OCI-LY7 (cell line): ENCODE data around the gene FAM240A. TPM values are rescaled to one million over a fixed set of nuclear protein-coding genes. Genes with fewer than 3 reads are reported as not detected.

Experiments used
- BruUV-seq: library from RNA; stranded (reverse); fragments of 400-500 nt; replicated peaks from 2 replicates; lab custom pipeline; 2021; lab: Mats Ljungman, UMichigan
- CTCF ChIA-PET: fragments of 300-600 bp; sonication (Branson Sonifier 250); formaldehyde crosslinking; loops from one replicate; lab custom pipeline; 2022; ENCODE audit warnings: antibody characterized with exemption; ENCODE audit not compliant: unreplicated experiment; lab: Charles Lee
- POLR2A ChIA-PET: fragments of 300-600 bp; sonication (Branson Sonifier 250); formaldehyde crosslinking; loops from one replicate; lab custom pipeline; 2022; ENCODE audit warnings: antibody characterized with exemption; lab: Charles Lee
- DNase-seq: peaks from one replicate; pipeline ENCODE4 v3.0.0-alpha.2; 2015; ENCODE audit warnings: low spot score
- H2AFZ ChIP-seq: fragments of 200-600 bp; sonication (generic), shearing (Covaris generic); 2 replicates; pipeline ENCODE4 v1.6.1; 2014; ENCODE audit warnings: mild to moderate bottlenecking, antibody characterized with exemption, low read length, moderate library complexity
- H3K27ac ChIP-seq: fragments of 200-600 bp; sonication (generic); 2 replicates; pipeline ENCODE4 v1.5.1; 2014; ENCODE audit warnings: mixed run types, low read depth, mild to moderate bottlenecking, moderate library complexity, low read length, inconsistent platforms; ENCODE audit not compliant: poor library complexity, severe bottlenecking
- H3K36me3 ChIP-seq: fragments of 200-600 bp; sonication (generic); 2 replicates; pipeline ENCODE4 v1.6.1; 2014; ENCODE audit warnings: mild to moderate bottlenecking, antibody characterized with exemption, low read length, moderate library complexity, mixed read lengths; ENCODE audit not compliant: insufficient read depth
- H3K4me1 ChIP-seq: fragments of 200-600 bp; sonication (generic); 2 replicates; pipeline ENCODE4 v1.5.1; 2014; ENCODE audit warnings: mild to moderate bottlenecking, low read length; ENCODE audit not compliant: insufficient read depth, poor library complexity, severe bottlenecking
- H3K4me2 ChIP-seq: fragments of 200-600 bp; sonication (generic); 2 replicates; pipeline ENCODE4 v1.6.1; 2014; ENCODE audit warnings: mild to moderate bottlenecking, low read length
- H3K4me3 ChIP-seq: fragments of 200-600 bp; sonication (generic); 2 replicates; pipeline ENCODE4 v1.5.1; 2014; ENCODE audit warnings: mild to moderate bottlenecking, low read depth, low read length; ENCODE audit not compliant: poor library complexity, severe bottlenecking
- H3K79me2 ChIP-seq: fragments of 200-600 bp; sonication (generic); 2 replicates; pipeline ENCODE4 v1.6.1; 2016; ENCODE audit warnings: low read depth, mild to moderate bottlenecking, low read length, moderate library complexity, mixed read lengths; ENCODE audit not compliant: insufficient read depth
- H3K9me2 ChIP-seq: fragments of 200-600 bp; sonication (generic); 2 replicates; pipeline ENCODE4 v1.6.1; 2016; ENCODE audit warnings: mild to moderate bottlenecking, low read length, mixed read lengths; ENCODE audit not compliant: insufficient read depth
- H3K9me3 ChIP-seq: fragments of 200-600 bp; sonication (generic); 2 replicates; pipeline ENCODE4 v1.6.1; 2014; ENCODE audit warnings: mild to moderate bottlenecking, mixed run types, low read length, mixed read lengths
- H4K20me1 ChIP-seq: fragments of 200-600 bp; sonication (generic); 2 replicates; pipeline ENCODE4 v1.6.1; 2014; ENCODE audit warnings: mild to moderate bottlenecking, antibody characterized with exemption, low read length, moderate library complexity, mixed read lengths; ENCODE audit not compliant: insufficient read depth
- EZH2phosphoT487 ChIP-seq: fragments of 200-600 bp; sonication (generic); IDR thresholded peaks from 2 replicates; pipeline ENCODE4 v1.6.1; 2018; ENCODE audit warnings: low read depth, borderline replicate concordance, mild to moderate bottlenecking, mixed run types, antibody characterized with exemption, low read length, moderate library complexity, mixed read lengths
- intact Hi-C: fragments of 100-400 bp; cut with micrococcal nuclease; formaldehyde crosslinking; loops from one replicate; pipeline ENCODE4 v1.10.0; 2022; ENCODE audit not compliant: unreplicated experiment
- total RNA-seq, 2 experiments: library from RNA; depleted of rRNA in 1 of 2; stranded (reverse); fragments of >200 nt in 1 of 2; shearing (Covaris generic) in 1 of 2; gene quantifications; 2 replicates each; pipeline ENCODE4 v1.2.3, GENCODE V29; 2014 to 2022
- TF ChIP-seq, protein P1 (sequence below): fragments of 200-600 bp; sonication (generic); conservative IDR thresholded peaks from 2 replicates; pipeline ENCODE4 v1.5.1; 2014; ENCODE audit warnings: mild to moderate bottlenecking, antibody characterized with exemption, low read length, moderate library complexity, mixed read lengths

Gene FAM240A
- total RNA-seq, 2 experiments from 2014 or later: not detected

DNA sequence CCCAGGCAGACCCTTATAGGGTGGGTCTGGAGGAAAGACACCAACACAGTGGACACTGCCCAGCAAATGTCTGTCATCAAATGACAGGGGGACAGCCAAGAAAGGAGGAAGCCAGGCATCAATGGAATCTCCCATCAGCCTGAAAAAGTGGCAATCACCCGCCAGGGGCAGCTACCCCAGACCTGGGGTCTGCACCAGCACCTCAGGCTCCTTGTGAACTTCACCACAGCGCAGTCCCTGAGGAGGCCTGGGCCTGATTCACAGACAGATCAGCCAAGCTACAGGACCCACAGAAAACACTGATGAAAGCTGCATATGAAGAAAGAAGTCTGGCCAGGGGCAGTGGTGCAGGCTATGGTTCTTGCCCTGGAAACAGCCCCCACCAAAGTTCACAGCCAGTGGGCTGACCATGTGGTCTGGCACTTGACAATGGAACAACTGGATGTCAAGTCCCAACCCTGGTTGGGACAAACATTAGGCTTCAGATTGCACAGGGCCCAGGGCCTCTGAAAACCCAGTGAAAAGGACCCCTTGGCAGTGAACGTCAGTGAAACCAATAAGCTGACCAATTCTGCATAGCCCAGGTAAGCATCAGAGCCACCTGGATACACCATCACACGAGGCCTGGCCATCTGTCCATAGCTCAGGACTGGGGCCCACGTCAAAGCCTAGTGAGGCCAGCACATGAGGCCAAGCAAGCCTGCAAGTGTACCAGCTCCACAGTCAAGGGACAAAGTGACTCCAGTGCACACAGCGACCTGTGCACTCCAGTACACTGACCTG, 52.1 kb downstream of the FAM240A start:
- ChIA-PET POLR2A (no interaction called here), CTCF (interaction anchor here (0.6 to 0.7 kb wide), 2 partner anchors 176 kb away, joined by 3 read pairs; no protein-coding TSS in a partner anchor)
- H3K79me2 ChIP-seq: no peaks in the 10 kb centered on the region
- no peak overlapping the region for H3K4me2 ChIP-seq
- H3K4me3 ChIP-seq: no peak overlapping the region
- H3K9me3 ChIP-seq: no peaks in the 10 kb centered on the region
- intact Hi-C loops: no loop called here
- no peak for TF ChIP-seq EZH2phosphoT487
- TF ChIP-seq, protein P1, sequence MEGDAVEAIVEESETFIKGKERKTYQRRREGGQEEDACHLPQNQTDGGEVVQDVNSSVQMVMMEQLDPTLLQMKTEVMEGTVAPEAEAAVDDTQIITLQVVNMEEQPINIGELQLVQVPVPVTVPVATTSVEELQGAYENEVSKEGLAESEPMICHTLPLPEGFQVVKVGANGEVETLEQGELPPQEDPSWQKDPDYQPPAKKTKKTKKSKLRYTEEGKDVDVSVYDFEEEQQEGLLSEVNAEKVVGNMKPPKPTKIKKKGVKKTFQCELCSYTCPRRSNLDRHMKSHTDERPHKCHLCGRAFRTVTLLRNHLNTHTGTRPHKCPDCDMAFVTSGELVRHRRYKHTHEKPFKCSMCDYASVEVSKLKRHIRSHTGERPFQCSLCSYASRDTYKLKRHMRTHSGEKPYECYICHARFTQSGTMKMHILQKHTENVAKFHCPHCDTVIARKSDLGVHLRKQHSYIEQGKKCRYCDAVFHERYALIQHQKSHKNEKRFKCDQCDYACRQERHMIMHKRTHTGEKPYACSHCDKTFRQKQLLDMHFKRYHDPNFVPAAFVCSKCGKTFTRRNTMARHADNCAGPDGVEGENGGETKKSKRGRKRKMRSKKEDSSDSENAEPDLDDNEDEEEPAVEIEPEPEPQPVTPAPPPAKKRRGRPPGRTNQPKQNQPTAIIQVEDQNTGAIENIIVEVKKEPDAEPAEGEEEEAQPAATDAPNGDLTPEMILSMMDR: no peak
- no peaks in the 10 kb centered on the region for H3K9me2 ChIP-seq
- DNase-seq: no peak
- no peaks in the 10 kb centered on the region for H4K20me1 ChIP-seq
- no TSS peak for BruUV-seq
- no peaks in the 10 kb centered on the region for H3K36me3 ChIP-seq
- no peak overlapping the region for H3K27ac ChIP-seq
- H3K4me1 ChIP-seq: peaks cover 5% of the 10 kb centered on the region
- no peak overlapping the region for H2AFZ ChIP-seq

GRCh38 chr3:46664971-46665762, 52.8 kb downstream of the FAM240A start:
- POLR2A ChIA-PET: no interaction called here
- Histone ChIP-seq H3K36me3 (no peaks in the 10 kb centered on the region), H4K20me1 (no peaks in the 10 kb centered on the region), H3K79me2 (no peaks in the 10 kb centered on the region), H3K9me2 (no peaks in the 10 kb centered on the region), H3K9me3 (no peaks in the 10 kb centered on the region), H2AFZ (no peak overlapping the region), H3K4me1 (peaks cover 5% of the 10 kb centered on the region), H3K27ac (no peak overlapping the region), H3K4me2 (no peak overlapping the region), H3K4me3 (no peak overlapping the region)
- intact Hi-C loops: no loop called here
- BruUV-seq: no TSS peak
- no peak for DNase-seq
- TF ChIP-seq, protein P1: no peak
- TF ChIP-seq EZH2phosphoT487: no peak
- CTCF ChIA-PET: interaction anchor here (0.6 kb wide), 1 partner anchor 177 kb away, joined by 3 read pairs; no protein-coding TSS in a partner anchor
